ENCODE measurements around the gene CAPNS1.
"Not testable (repeated sequence)": the region's sequence is repeated elsewhere in the genome, so short reads cannot be mapped to it uniquely, and the experiment has no call there.

The CAPNS1 gene

DNA sequence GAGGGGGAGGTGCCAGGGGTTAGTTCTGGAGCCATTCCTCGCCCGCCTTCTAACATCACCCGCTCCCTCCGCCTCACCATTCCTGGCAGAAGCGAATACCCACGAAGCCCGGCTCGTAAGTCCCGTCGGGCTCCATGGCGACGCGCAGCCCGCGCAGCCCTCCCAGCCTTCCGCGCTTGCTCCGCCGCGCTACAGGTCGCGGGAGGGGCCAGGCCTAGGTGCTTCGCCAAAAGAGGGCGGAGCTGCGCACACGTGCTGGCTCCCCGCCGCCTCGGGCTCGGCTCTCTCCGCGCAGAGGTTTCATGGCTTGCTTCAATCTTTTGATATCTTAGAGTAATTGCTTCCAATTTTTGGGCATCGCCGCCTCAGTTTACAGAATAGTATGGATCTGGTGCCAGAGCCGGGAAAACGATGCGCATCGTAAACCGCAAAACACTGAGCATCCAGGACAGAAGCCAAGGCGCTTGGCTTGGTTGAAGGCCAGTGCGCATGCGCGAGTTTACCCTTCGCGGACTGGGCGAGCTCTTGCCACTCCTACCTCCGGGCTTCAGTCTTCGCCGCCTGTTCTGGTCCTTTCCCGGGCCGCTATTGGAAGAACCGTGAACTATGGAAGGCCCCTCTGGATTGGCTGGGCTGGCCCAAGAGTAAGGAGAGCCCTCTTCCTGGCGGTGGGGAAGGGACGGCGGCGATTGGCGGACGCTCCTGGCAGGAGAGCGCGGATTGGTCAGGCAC, 25.0 kb upstream of the CAPNS1 start, which contains the start of gene POLR2I:
Gene POLR2I (minus strand): TSS at position 155 of the 732 bp plus-strand sequence. CDS start 19 bp downstream, at position 136.
- peak; percentile 100 for DNase-seq (ENCODE audit: low read depth)

DNA sequence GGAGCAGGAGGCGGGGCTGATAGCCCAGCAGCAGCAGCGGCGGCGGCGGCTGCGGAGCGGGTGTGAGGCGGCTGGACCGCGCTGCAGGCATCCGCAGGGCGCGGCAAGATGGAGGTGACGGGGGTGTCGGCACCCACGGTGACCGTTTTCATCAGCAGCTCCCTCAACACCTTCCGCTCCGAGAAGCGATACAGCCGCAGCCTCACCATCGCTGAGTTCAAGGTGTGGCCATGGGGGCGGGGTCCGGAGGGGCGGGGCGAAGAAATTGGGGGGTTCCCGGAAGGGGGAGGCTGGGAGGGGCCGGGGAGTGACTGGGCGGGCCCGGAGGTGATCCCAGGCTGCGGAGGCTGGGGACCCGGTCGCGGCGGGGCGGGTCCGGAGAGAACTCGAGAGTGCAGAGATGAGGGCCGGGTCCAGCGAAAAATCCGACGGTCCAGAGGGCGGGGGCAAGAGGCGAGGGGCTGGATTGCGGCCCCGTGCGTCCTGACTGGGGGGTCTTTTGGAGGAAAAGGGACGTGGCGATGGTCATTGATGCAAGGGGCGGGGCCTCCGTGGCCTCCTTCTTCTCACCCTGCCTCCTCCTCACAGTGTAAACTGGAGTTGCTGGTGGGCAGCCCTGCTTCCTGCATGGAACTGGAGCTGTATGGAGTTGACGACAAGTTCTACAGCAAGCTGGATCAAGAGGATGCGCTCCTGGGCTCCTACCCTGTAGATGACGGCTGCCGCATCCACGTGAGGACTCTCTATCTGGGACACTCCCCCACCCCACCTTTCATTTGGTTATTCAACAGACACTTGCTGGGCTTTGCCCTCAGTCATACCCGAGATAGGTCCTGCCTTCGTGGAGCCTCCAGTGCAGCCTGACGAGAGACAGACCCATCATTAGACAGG, 24.2 kb upstream of the CAPNS1 start, which contains the start of gene TBCB:
Gene TBCB (plus strand): TSS at position 16 of the 891 bp plus-strand sequence. CDS start 93 bp downstream, at position 109.
- no peak for DNase-seq (ENCODE audit: low read depth)

DNA sequence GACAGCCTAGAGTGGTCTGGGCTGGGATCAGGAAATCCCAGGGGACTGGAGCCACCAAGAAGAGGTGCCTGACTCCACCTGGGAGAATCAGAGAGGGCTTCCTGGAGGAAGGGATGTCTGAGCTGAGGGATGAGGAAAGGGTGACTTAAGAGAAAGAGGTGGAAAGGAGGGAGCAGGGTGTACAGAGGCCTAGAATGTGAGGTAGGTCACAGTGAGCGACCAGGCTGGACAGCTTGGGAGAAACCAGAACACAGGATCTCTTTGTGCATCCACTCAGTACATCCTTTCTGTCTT, 23.6 kb upstream of the CAPNS1 start:
- no peak for DNase-seq (ENCODE audit: low read depth)

DNA sequence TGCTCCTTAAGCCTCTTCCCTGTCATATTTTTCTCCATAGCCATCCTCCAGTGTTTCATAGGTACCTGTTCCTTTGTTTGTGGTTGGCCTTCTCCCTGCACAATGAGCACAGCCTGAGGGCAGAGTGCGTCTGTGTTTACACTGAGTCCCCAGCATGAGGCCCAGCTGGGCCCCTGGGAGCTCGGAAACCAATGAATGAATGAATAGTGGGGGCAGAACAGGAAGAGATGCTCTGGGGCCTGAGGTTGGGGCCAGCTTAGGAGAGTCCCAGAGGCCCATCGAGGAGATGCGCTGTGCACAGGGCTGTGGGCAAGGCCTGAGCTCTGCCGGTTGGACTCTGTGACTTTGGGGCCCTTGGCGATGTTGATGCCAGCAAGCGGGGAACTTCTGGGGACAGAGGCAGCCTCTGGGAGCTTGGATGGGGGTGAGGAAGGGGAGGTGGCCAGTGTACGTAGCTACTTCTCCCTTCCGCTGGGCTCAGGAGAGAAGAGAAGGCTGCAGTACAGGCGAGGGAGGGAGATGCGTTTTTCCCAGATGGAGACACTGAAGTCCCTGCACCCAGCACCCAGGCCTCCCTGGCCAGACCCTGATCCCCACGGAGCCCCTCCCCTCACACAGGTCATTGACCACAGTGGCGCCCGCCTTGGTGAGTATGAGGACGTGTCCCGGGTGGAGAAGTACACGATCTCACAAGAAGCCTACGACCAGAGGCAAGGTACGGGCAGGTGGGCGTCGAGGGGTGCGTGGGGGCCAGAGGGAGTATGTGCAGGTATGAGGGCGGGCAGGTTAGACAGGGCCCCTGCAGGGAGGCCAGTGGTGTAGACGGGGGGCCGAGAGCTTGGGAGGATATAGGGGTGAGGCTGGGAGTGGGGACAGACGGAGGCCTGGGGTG, 19.5 kb upstream of the CAPNS1 start:
- no peak for DNase-seq (ENCODE audit: low read depth)

DNA sequence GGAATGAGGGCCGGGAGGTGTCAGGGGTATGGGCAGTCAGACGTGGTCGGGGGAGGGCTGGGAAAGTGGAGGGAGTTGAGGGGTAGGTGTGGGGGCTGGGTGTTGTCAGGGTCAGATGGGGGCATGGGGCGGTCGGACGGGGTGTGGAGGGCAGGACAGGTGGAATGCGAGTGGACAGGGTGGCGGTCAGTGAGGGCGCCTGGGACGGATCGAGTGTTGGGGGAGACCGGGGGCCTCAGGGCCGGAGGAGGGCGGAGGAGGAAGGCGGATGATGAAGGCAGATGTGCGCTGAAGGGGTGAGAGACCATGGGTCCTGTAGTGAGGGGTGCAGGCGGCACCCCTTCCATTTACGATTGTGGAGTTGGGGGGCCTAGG, 18.9 kb upstream of the CAPNS1 start:
- no peak for DNase-seq (ENCODE audit: low read depth)

DNA sequence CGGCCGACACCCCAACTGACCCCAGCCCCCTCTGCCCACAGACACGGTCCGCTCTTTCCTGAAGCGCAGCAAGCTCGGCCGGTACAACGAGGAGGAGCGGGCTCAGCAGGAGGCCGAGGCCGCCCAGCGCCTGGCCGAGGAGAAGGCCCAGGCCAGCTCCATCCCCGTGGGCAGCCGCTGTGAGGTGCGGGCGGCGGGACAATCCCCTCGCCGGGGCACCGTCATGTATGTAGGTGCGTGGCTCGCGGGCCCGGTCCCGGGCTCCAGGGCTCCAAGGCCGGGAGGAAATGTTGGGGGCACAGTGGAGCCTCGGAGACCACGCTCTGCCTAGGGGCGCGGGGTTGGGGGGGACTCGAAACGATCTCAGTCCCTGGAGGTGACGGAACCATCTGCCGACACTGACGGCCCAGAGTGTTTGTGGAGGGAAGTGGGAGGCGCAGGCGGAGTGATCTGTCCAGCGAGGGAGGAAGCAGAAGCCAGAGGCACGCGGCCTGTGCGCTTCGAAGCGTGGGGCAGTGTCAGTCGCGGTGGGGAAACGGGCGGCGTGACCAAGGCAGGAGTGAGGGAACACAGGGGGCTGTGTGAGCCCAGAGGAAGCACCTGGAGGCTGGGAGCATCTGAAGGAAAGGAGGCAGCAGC, 18.3 kb upstream of the CAPNS1 start:
- DNase-seq (ENCODE audit: low read depth) = no peak

DNA sequence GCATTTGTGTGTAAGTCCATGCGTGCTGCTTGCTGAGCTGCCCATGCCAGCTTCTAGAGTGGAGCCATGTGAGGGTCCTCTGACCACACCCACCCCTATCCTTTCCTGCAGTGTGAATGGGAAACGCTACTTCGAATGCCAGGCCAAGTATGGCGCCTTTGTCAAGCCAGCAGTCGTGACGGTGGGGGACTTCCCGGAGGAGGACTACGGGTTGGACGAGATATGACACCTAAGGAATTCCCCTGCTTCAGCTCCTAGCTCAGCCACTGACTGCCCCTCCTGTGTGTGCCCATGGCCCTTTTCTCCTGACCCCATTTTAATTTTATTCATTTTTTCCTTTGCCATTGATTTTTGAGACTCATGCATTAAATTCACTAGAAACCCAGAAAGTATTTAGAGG, 14.3 kb upstream of the CAPNS1 start:
- DNase-seq (ENCODE audit: low read depth) = no peak

DNA sequence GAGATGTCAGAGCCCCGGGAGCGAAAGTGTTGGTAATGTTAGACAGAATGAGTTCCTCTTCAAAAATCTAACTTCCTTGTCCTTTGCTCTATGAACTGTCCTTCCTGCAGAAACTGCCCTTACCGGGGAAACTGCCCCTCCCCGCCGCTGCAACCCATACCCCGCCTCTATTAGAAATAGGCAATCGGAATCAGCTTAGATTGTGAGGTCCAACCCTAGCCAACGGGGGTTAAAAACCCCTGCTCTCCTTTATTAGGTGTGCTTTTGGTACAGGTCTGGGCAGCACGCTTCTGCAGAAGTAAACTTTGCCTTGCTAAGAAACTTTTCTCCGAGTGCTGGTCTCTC, 11.5 kb upstream of the CAPNS1 start:
- no peak for DNase-seq (ENCODE audit: low read depth)

DNA sequence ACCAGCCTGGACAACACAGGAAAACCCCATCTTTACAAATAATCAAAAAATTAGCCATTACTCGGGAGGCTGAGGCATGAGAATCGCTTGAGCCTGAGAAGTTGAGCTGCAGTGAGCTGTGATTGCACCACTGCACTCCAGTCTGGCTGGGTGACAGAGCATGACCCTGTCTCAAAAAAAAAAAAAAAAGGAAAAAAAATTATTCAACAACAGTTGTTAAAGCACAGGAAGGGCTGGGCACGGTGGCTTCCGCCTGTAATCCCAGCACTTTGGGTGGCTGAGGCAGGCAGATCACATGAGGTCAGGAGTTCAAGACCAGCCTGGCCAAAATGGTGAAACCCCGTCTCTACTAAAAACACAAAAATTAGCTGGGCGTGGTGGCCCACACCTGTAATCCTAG, 8.6 kb upstream of the CAPNS1 start:
- not testable (repeated sequence) for DNase-seq (ENCODE audit: low read depth)

DNA sequence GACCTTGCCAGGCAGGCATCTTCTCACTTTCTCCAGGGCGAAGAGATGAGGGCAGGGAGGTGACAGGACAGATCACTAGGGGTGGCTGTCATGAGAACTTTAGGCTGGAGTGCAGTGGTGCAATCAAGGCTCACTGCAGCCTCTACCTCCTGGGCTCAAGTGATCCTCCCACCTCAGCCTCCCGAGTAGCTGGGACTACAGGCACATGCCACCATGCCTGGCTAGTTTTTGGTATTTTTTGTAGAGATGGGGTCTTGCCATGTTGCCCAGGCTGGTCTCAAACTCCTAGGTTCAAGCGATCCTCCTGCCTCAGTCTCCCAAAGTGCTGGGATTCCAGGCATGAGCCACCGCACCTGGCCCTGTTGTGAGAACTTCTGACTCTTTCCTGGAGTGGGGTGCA, 5.0 kb upstream of the CAPNS1 start:
- not testable (repeated sequence) for DNase-seq (ENCODE audit: low read depth)

DNA sequence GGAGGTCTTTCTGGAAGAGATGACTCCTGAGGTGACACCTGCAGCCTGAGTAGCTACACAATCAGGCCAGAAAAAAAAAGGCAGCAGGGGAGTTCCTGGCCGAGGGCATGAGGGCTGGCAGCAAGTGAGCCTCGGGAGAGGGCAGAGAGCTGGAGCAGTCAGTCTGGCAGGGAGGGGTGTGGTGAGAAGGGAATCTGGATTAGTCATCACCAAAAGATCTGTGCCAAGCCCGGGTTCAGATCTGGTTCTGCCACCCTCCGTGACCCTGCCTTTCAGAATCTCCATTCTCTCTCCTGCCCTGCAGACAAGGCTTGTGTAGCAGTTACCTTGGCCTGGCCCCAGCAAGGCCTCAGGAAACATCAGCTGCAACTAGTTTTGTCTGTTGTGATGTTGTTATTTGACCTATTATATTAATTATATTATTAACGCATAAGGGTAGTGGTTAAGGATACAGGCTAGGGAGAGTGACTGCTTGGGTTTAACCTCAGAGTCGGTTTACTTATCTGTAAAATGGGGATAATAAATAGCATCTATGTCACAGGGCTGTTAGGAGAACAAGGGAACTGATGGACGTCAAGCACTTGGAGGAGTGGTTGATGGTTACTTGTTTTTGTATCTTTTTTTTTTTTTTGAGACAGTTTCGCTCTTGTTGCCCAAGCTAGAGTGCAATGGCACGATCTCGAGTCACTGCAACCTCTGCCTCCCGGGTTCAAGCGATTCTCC, 2.7 kb upstream of the CAPNS1 start:
- DNase-seq (ENCODE audit: low read depth) = peak; percentile 63

DNA sequence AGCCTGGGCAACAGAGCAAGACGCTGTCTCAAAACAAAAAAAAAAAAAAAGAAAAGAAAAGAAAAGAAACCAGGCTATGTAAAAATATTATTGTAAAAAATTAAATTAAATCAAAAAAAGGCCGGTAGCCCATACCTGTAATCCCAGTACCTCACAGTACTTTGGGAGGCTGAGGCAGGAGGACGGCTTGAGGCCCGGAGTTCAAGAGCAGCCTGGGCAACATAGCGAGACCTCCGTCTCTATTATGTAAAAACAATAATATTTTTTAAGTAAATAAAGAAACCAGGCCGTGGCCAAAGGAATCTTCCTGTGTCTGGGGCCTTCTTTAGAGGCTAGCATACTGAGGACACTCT, 770 bp upstream of the CAPNS1 start:
- no peak for DNase-seq (ENCODE audit: low read depth)

DNA sequence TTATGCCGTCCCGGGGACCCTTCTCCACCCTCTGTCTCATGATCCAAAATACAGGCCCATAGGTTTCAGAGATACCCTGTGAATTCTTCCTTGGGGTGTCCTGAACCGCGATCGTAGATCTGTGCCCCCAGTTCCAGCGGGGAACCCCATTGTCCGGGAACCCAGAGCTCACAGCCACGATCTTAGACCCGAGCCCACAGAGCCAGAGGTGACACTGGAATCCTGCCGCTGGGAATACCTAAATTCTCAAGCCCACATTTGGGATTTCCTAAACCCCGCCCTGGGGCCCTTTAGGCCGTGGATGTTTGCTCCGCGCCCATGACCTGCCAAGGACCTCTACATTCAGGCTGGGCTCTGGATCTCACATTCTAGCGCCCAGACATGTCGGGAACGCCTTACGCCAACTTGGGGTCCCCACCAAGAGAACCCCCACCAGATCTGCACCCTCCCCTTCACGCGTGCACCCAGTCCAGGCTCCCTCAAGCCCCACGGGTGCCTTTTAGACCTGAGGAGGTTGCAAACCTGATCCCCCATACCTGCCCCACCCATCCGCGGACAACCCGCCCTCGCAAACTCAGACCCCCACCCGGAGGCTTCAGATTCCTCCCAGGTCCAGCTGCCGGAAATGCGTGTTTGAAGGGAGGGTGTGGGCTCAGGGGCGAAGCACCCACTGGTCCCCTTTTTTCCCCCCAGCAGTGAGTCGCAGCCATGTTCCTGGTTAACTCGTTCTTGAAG, 605 bp downstream of the CAPNS1 start:
- DNase-seq (ENCODE audit: low read depth) = no peak

DNA sequence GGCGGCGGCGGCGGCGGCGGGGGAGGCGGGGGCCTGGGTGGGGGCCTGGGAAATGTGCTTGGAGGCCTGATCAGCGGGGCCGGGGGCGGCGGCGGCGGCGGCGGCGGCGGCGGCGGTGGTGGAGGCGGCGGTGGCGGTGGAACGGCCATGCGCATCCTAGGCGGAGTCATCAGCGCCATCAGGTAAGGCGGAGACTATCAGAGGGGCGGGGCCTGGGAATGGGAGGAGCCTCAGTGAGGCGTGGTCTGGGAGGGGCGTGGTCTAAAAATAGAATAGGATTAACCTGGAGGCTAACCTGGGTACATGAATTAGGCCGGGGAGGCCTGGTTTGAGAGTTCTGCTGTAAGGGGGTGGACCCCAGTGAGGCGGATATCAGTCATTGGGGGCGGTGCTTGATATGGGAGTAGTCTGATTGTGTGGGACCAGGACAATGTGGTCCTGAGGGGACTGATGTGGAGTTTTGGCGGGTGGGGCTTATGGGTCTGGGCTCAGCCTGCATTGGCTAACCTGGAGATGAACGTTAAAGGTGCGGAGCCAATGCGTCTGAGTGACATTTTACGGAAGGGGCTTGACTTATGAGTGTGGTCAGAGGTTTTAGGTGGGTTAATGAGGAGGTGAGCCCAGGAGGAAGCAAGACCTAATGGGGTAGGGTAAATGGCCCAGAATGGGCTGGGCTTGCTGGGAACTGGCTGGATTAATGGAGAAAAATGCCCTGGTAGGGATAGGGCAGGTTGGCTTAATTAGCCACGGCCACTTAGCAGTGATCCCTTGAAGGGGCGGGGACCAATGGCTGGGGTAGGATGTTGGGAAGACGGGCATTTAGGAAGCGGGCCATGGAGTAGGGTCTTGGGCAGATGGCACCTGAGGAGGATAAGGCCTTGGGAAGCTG, 1.4 kb downstream of the CAPNS1 start:
- DNase-seq (ENCODE audit: low read depth) = peak; percentile 62

DNA sequence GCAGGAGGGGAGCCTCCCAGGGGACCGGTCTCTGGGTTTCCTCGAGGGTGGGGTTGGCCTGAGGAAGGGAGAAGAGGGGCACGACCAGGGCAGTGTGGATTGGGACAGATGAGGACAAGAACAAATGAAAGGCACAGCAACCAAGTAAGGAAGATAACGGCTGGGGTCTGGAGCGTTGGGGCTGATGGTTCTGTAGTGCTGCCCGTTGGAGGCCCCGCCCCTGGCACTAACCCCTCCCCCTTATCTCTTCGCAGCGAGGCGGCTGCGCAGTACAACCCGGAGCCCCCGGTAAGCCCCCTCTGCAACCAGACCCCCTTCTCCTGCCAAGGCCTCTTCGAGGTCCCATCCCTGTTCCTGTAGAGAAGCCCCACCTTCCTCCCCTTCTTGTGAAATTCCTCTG, 2.2 kb downstream of the CAPNS1 start:
- DNase-seq (ENCODE audit: low read depth) = no peak

DNA sequence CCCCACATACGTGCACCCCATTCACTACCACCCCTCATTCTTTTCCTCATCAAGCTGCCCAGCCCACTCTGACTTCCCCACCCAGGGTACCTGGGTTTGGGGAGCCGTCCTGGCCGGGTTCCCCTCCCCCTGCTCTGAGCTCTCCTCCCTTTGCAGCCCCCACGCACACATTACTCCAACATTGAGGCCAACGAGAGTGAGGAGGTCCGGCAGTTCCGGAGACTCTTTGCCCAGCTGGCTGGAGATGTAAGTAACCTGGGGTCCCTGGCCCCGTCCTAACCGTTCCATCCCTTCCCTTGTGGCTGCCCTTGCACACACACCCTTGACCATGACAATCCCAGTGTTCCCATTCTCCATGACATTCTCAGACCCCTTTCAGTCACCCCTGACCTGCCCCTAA, 2.6 kb downstream of the CAPNS1 start:
- DNase-seq (ENCODE audit: low read depth) = no peak

DNA sequence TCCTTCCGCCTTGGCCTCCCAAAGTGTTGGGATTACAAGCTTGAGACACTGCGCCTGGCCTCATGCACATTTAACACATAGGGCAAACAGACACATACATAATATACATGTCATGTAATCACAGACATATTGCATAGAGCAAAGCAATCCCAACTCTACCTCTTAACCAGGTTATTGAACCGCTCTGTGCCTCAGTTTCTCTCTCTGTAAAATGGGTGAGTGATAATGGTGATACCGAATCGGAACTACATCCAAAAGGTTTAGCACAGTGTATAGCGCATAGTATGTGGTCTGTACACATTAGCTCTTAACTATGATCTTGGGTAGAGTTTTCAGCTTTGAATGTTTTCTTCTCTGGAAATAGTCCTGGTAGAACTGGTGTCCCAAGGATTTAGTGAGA, 4.8 kb downstream of the CAPNS1 start:
- DNase-seq (ENCODE audit: low read depth) = no peak

DNA sequence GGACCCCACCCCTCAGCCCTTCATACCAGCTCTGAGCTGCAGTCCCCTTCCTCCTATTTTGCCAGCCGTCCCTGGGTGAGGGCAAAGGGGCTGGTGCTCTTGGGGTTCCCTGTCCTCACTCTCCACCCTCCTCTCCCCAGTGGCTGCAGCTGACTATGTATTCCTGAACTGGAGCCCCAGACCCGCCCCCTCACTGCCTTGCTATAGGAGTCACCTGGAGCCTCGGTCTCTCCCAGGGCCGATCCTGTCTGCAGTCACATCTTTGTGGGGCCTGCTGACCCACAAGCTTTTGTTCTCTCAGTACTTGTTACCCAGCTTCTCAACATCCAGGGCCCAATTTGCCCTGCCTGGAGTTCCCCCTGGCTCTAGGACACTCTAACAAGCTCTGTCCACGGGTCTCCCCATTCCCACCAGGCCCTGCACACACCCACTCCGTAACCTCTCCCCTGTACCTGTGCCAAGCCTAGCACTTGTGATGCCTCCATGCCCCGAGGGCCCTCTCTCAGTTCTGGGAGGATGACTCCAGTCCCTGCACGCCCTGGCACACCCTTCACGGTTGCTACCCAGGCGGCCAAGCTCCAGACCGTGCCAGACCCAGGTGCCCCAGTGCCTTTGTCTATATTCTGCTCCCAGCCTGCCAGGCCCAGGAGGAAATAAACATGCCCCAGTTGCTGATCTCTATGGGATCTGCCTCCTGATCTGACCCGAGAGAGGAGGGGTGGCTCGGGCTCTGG, 10.0 kb downstream of the CAPNS1 start:
- no peak for DNase-seq (ENCODE audit: low read depth)

DNA sequence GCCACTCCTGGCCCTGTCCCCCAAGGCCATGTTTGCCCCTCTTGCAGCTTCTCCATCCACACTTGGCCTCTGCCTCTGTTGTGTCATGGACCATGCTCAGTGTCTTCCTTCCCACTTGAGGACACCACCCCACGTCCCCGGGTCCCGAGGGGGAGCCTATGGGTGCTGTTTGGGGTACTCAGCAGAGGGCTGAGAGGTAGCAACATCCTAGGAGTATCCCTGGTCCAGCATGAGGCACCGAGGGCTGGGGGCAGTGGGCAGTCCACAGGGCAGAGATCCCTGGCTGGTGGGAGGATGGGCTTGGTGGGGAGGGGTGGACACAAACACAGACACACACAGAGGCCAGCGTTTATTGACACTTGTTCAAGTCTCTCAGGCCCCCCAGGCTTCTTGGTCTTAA, 10.7 kb downstream of the CAPNS1 start:
- no peak for DNase-seq (ENCODE audit: low read depth)
